ENCODE data around the gene NLE1.

- TF ChIP-seq POLR2AphosphoS5 (IDR thresholded peaks at IDR 0.05; ENCODE audit: low read depth, low read length) = no peak
- TF ChIP-seq POLR2A (IDR thresholded peaks at IDR 0.05; ENCODE audit: low read depth, low read length) = no peak
These were observed 42.2 kb downstream of the NLE1 start for GRCh38 chr17:35099908-35100307.
